HG02759 (cell line): ENCODE measurements around the gene WDR86.
A peak's percentile ranks its signal among the peaks of the same experiment; 100 is the strongest.

ENCODE experiments used
- ATAC-seq: cut with Tn5 transposase; IDR thresholded peaks from one replicate; pipeline ENCODE4 v1.9.1; 2021; ENCODE audit warnings: mild to moderate bottlenecking, moderate library complexity; ENCODE audit not compliant: unreplicated experiment

WDR86 gene

GRCh38 chr7:151363182-151363581, 46.7 kb downstream of the WDR86 start:
- no peak for ATAC-seq

DNA sequence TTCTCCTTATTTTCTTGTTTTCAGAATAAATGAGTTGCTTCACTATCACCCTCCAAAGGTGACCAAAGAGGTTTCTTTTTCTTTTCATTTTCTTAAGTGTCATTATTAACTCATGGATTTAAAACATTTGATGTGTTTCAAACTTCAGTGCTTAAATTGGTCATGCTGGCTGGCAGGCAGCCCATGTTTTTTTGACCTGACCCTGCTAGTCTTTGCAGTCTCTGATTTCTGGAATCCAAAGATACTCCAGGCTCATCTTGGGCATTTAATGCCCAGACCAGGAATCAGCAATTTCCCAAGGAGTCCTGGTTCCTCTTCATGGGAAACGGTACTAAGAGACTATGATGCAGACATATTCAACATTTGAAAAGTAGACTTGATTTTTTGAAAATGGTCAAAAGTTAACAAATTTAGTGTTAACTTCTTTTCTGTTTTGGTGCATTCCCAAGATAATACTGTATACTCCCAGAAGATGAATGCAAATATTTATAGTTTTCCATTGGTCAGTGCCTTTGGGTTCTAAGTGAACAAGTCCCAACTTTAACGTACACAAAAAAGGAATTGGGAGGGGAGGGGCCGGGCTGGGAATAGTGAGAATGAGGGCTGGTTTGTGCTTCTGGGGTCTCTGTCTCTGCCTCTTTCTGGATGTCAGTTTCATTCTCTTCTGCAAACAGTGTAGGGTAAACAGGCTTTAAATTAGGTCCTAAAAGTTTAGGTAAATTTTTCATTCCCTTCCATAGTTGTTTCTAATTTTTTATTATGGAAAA, 48.5 kb downstream of the WDR86 start:
- ATAC-seq: no peak

DNA sequence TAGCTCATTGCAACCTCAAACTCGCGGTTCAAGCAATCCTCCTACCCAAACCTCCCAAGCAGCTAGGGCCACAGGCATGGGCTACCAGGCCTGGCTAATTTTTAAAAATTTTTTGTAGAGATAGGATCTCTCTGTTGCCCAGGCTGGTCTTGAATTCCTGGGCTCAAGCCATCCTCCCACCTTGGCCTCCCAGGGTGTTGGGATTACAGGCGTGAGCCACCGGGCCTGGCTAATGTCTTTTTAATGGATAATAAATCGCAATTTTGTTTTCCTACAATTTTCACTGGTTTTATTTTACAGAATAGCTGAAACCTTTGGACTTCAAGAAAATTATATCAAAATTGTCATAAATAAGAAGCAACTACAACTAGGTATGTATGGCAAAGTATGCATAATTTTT, 57.3 kb downstream of the WDR86 start:
- ATAC-seq: no peak

DNA sequence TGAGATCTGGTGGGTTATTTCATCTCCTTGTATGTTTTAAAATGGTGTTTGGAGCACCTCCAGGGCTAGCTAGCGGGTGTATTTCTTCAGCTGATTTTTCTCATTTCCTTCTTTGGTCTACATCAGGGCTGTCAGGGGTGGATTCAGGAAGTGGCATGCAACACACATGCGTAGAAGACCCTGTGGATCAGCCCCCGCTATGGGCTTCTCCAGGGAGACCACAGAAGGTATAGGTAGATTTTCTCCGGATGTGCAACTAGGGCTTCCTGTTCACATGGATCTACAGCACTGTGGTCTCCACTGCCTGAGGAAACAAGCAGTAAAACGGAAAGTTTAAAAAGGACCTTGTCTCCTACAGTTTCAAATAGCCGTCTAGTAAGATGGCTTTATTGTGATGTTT, 57.9 kb downstream of the WDR86 start:
- peak; percentile 35 for ATAC-seq

- no peak for ATAC-seq
Measured at GRCh38 chr7:151351027-151351426, 58.8 kb downstream of the WDR86 start.

- peak; percentile 41 for ATAC-seq
Measured at GRCh38 chr7:151349507-151349853, 60.4 kb downstream of the WDR86 start.

GRCh38 chr7:151348970-151349369, 60.9 kb downstream of the WDR86 start:
- ATAC-seq: no peak

DNA sequence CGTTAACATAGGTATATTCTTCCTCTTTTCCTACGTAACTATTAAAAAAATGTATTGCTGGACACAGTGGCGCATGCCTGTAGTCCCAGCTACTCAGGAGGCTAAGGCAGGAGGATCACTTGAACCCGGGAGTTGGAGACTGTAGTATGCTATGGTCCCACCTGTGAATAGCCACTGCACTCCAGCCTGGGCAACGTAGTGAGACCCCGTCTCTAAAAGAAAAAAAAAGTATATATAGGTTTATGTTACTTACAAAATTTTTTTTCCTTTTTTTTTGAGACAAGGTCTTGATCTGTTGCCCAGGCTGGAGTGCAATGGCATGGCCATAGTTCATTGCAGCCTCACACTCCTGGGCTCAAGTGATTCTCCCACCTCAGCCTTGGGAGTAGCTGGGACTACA, 62.6 kb downstream of the WDR86 start:
- no peak for ATAC-seq

- no peak for ATAC-seq
Measured at GRCh38 chr7:151346470-151346769, 63.4 kb downstream of the WDR86 start.

GRCh38 chr7:151345576-151346469, 64.0 kb downstream of the WDR86 start:
- ATAC-seq: no peak

- ATAC-seq: no peak
Measured at GRCh38 chr7:151343516-151343915, 66.3 kb downstream of the WDR86 start.

GRCh38 chr7:151342811-151343210, 67.0 kb downstream of the WDR86 start:
- ATAC-seq: no peak

- ATAC-seq: peak; percentile 44
Measured at GRCh38 chr7:151342102-151342646, 67.7 kb downstream of the WDR86 start.

DNA sequence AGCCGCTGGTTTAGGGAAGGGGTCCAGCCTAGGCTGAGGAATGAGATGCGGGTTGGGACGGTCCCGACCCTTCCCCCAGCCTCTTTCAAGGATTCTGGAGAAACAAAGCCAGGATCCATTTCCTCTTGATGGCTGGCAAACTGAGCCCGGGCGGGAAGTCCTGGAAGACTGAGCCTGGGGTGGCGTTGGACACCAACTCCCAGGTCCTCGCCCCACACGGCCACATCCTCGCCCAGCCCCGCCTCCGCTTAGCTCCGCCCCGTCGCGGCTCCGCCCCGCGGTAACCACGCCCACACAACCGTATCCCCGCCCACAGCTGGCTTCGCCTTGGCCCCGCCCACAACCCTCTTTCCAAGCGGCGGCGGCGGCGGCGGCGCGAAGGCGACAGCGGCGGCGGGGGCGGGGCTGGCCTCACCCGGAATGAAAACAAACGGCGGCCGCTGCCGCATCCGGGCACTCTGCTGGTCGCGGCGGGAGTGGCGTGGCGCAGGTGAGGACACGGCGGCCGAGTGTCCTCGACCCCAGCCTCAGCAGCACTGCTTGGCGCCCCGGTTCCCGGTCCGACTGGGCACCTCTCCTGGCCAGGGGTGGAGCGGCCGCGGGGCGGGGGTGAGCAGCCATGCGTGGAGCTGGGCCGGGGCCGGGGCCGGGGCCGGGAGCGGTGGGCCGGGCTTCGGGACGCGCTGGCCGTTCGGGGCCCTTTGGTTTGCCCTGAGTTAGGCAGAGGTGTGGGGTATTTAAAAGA, 68.3 kb downstream of the WDR86 start, which contains the start of gene NUB1:
Gene NUB1, plus strand, starts transcription at position 456 of the 745 bp plus-strand sequence. CDS start 3,538 bp downstream, outside the sequence.
- ATAC-seq: peak; percentile 65

DNA sequence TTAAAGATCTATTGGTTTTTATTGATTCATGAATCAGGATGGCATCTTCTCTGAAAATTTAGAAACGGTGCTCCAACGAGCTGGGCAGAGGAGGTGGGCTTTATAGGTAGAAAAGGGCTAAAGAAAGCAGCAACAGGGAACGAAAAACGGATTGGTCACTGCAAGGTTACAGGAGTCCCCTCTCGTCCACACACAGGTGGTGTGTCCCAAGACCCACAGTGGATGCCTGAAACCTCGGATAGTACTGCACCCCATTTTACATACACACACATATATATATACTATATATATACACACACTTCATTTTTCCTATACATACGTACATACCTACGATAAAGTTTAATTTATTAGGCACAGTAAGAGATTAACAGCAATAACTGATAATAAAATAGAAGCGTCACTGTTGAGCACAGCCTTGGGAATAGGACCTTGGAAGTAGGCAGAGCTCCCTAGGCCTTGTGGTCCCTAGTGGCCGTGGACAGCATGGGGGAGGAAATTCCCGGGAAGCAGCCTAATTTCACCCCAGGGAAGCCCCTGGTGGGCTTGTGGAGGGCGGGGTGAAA, 69.0 kb downstream of the WDR86 start:
- ATAC-seq: no peak

DNA sequence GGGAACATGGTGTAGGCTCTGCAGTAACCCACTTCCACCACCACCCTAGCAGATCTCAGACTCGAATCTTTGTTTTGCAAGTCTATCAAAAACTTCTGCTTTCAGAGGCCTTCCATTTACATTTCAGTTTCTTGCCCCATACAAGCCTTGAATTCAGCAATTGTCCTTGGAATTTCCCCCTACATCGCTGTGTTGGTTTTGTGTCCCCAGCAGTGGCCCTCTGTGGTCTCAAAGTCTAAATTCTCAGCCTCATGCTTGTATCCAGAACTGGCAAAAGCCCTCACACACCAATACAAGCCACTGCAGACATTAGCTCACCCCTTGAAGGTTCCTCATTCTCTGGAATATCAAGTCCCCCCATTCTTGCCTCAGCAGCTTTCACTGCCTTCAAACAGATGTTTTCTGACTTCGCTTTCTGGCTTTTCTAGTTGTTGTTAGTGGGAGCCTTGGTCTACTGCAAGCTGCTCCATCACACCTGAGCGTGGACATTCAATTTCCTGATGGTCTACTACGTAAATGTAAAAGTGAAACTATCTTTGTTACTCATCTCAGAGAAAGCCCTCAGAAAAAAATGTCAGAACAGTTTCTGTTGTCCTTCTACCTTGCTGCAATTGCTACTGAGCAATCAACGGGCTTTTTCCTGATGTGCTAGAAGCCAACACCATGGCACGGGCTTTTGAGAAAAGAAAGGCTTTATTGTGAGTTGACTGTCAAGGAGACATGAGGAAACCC, 70.0 kb downstream of the WDR86 start:
- peak; percentile 42 for ATAC-seq

- ATAC-seq: no peak
Measured at GRCh38 chr7:151338809-151339208, 71.0 kb downstream of the WDR86 start.

DNA sequence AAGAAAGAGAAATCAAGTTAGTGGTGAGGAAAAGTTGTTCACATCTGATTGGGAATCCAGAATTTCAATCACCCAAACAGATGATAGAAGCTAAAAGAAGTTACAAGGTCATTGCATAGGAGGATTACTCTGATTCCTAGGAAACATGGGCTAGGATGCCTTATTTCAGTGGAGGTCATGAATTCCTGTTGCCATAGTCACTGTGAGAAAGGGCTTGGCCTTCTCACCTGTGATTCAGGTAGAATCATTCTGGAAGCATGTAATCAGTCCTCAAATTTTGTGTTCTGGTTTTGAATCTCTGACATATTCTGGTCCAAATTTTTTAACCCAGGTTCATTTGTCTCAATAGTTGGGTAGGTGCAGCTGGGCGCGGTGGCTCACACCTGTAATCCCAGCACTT, 72.5 kb downstream of the WDR86 start:
- no peak for ATAC-seq

DNA sequence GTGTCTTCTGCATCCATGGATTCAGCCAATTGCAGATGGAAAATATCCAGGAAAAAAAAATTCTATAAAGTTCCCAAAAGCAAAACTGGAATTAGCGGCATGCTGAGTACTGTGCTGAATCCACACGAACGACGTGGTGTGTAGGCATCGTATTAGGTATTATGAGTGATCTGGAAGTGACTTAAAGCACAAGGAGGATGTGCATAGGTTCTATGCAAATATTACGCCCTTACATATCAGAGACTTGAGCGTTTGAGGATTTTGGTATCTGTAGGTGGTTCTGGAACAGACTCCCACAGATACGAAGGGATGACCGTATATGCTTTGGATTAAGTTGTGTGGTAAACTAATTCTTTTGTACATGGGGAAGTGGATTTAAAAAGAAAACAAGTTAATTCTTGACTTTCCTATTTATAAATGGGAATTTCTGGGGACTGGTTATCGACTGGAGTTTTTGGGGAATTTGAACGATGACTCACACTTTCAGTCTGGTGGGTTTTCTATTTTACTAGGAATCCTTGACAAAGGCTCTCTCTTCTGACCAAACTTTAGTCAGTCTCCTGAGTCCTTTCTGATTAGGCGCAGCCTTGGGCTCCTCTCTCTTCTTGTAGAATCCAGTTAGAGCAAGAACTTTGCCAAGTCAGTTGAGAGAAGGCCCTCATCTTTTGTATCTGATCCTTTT, 73.7 kb downstream of the WDR86 start:
- ATAC-seq: no peak

DNA sequence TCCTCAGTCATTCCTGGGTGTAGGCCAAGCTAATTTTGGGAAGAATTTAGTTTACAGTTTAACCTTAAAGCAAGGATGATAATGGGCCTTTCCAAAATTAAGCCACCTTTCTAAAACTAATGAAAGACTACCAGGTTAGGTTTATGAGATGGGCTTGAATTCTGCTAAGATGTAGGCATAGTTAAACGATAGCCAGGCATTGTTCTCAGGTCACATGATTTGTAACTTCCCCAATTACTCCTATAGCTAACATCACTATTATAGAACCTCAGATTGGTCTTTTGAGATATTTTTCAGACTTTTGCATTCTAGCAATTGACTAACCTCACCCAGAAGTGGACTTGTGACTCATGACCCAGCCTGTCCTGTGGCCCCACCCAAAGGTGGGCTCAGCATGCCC, 75.2 kb downstream of the WDR86 start:
- no peak for ATAC-seq
